ENCODE data around the gene PNPLA7.
"Not testable (repeated sequence)": the region's sequence is repeated elsewhere in the genome, so short reads cannot be mapped to it uniquely, and the experiment has no call there.

Gene PNPLA7

DNA sequence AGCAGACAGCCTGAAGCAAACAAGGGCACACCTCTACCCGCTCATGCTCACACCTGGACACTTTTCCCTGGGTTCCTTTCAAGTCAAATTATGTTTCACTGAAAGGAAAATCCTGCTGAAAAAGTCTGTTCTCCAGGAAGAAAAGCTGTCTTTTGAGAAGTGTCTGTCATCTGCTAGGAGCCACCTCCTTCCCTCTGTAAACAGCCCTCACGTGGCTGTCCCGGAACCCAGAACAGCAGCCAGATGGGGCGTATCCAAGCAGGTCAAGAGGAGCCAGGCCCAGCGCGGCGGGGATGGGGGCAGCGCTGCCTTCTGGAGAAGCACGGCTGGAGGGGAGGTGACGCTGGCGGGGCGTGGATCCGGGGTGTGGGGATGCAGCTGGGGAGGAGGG lies at the start of gene PNPLA7:
Gene PNPLA7 (minus strand): TSS at position 172 of the 391 bp plus-strand sequence. CDS start 205 bp downstream, outside the sequence.
- peak; percentile 75 to 89 (median 79) for DNase-seq

DNA sequence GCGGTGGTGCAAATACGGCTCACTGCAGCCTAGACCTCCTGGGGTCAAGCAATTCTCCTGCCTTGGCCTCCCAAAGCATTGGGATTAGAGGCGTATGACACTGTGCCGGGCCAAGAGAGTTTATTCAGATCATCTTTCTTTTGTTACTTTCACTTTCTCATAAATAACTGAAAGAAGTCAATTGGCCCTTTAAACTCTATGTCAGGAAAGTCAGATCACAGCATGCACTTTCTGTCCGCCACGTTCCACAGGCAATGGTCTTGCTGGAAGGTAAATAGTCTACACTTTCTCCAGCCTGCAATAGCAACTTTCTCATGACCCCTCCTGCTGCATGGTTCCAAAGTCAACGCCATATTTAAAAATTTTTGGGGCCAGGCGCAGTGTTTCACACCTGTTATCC lies 48.7 kb upstream of the PNPLA7 start:
- DNase-seq, result no peak

DNA sequence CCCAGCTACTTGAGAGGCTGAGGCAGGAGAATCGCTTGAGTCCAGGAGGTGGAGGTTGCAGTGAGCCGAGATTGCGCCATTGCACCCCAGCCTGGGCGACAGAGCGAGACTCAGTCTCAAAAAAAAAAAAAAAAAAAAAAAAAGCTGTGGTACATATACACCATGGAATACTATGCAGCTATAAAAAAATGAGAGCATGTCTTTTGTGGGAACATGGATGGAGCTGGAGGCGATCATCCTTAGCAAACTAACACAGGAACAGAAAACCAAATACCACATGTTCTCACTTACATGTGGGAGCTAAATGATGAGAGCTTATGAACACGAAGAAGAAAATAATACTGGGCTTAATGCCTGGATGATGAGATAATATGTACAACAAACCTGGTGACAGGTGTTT lies 46.4 kb upstream of the PNPLA7 start:
- DNase-seq, result not testable (repeated sequence)

GRCh38 chr9:137593176-137593575 lies 43.0 kb upstream of the PNPLA7 start:
- DNase-seq, result no peak

DNA sequence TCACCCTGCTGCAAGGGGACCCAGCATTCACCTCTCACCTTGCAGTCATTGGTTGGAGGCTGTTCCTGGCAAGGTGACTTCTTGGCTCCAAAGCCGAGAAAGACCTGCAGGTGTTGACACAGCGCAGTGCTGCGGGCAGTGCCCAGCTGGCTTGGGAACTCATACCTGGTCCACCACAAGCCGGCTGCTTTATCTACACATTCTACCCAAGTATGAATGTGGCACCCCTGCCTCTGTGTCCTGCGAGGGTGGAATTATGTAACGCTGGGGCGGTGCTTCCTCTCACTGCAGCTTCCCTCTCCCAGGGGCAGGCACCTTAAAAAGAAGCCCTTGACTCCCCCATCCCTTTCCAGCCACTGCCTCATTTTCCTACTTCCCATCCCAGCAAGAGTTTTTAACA lies 42.6 kb upstream of the PNPLA7 start:
- peak in 2 of 3 donors; percentile 48 to 55 for DNase-seq

DNA sequence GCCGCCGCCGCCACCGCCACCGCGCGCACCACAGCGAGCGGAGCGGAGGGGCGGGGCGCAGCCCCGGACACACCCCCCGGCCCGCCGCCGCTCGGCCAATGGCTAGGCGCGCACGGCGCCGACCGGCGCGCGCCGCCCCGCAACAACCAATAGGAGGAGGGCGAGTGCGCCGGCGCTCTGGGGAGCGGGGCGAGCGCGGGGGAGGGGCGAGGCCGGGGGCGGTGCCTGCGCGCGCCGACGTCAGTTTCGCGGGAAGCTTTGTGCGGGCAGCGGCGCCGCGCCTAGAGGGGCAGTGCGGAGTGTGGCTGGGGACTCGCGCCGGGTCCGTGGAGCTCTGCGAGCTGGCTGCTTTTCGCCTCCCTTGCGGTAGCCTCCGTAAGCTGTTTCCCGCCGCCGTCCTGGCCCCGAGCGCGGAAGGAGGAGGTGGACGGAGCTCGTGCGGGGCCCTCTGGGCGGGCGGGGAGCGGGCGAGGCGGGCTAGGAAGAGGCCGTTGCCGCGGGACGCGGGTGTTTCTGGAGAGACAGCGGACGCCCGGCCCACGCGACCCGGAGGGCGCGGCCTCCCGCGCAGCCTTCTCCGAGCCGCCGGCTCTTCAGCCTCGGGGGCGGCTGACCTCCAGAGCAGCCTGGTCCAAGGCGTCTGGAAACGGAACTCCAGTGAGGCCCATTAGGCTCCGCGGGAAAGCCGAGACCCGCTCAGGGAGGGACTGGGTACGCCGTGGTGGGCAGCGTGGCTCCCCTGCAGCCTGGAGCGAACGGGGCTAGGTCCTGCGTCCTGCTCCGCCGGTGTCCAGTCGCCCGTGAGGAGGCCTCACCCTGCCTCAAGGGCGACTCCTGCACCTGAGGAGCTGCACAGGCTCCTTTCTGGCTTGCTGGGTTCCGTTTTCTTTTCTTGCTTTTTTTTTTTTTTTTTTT lies 40.5 kb upstream of the PNPLA7 start, which contains the start of gene ZMYND19:
Gene ZMYND19 (minus strand): TSS at position 44 of the 915 bp plus-strand sequence. CDS start 249 bp downstream, outside the sequence.
- DNase-seq, result peak; percentile 95 to 99 (median 97)

GRCh38 chr9:137590123-137590468 lies 39.9 kb upstream of the PNPLA7 start:
- no peak for DNase-seq

DNA sequence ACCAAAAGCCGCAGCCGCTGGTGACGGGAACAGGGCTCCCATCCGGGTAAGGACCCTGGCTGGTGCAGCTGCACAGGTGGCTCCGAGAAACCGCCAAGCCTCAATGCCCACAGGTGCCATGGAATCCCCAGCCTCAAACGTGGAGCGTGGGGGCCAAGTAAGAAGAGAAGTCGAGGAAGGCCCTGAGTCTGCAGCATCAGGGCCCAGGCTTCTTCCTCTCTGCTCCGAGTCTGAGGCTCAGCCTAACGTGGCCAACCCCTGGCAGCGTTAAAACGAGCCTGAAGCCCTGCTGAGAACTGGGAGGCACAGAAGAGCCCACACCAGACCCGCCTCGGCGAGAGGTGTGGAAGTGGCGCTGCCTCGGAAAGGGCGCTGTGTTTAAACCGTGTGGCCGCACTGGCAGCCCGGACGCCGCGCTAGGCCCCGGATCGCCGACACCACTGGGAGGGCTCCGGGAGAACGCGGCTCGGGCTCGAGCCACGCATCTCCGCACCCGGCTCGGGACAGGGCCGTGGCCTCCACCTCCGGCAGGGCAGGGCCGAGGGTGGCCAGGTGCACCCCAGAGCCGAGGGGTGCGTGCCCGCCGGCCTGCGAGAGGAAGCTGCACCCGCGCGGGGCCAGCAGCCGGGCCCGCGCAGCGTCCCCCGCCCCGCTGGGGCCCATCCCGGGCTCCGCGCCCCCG lies 39.4 kb upstream of the PNPLA7 start:
- peak in 2 of 3 donors; percentile 28 to 40 for DNase-seq

DNA sequence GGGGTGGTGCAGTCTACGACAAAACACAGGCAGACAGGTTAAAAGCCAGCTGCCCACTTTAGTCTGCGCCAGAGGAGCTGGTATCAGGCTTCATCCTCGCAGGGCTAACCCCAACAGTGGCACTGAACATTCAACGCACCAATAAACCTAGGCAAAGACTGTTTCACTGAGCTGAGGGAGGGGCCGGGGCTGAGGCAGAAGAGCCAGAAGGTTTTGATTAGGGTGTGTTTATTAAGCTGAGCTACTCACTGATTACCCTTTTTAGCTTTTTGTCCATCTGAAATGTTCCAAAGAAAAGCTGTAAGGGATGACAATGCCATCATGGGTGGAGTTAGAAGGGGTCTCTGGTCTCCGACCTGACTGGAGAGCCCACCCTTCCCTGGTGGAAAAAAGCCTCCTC lies 38.7 kb upstream of the PNPLA7 start:
- DNase-seq, result no peak

DNA sequence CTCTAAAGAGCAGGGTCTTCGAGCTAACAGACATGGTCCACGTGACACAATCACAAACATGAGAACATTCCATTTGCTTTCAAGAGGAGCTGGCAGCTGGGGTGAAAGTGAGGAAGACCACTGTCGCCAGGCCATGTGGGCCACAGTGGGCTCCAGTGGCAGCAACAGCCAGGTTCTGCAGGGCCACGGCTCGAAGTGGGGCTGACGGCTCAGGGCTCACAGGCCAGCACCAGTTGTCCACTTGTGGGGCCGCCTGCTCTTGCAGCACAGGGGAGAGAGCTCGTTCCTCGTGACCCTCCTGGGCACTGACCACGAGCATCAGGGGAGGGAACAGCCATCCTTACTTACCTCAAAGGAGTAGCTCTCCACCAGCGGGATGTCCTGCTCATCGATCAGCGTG lies 38.1 kb upstream of the PNPLA7 start:
- DNase-seq, result no peak

GRCh38 chr9:137586854-137587253 lies 36.7 kb upstream of the PNPLA7 start:
- DNase-seq, result no peak

- no peak for DNase-seq
Measured at GRCh38 chr9:137583957-137584356, 33.8 kb upstream of the PNPLA7 start.

GRCh38 chr9:137583347-137583746 lies 33.1 kb upstream of the PNPLA7 start:
- DNase-seq, result no peak

- peak; percentile 43 to 58 (median 50) for DNase-seq
Measured at GRCh38 chr9:137582286-137582860, 32.2 kb upstream of the PNPLA7 start.

DNA sequence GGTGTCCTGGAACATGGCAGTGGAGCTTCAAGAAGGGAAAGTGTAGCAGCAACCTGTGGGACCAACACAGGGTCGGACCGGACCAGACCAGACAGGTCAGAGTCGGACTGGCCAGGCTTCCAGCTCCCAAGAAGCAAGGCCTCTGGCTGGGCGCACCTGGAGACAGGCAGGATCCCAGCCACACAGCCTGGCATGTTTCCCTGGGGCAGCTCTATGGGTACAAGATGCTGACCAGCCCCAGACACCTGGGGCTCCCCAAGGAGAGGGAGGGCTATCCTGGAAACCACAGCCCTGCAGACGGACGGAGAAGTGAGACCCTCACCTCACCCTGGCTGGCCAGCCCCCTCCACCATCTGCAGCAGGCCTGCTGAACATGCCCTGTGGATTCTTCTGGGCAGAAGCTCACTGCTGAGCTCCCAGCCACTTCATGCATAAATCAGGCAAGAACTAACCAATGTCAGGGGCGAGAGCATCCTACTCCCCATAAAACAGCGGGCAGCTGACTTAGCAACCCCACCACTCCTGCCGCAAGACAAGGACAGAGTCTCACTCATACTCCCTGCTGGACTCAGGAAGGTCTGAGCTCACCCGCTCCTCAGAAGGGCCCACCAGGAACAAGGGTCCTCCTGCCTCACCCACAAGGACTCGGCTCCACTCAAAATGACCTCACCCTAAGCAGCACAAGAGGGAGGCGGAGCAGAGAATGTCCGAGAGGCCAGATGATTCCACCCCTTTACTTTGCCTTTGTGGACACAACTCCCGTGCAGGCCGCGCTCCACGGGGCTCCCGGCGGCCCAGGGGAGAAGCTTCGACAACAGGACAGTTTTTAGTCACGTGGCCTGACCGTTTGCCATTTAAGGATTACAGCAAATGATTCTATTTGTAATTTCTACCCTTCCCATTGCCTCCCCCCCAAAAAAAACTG lies 31.4 kb upstream of the PNPLA7 start:
- DNase-seq, result no peak

GRCh38 chr9:137580954-137581322 lies 30.7 kb upstream of the PNPLA7 start:
- no peak for DNase-seq

GRCh38 chr9:137580209-137580953 lies 30.2 kb upstream of the PNPLA7 start:
- DNase-seq, result no peak

DNA sequence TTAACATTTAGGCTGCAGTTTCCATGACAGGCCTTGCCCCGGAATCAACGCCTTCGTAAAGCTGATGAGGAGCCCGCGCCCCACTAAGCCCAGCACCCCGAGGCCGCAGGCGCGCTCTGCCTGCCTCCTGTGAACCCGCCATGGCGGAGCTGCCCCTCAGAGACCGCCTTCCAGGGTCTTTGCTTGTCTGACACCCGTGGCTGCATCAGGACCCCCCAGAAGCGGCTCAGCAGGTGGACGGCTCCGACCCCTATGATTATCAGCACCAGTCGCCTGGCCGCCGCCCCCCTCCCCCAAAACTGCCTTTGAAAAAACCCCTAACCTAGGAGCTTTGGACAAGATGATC lies 29.0 kb upstream of the PNPLA7 start:
- DNase-seq, result no peak

DNA sequence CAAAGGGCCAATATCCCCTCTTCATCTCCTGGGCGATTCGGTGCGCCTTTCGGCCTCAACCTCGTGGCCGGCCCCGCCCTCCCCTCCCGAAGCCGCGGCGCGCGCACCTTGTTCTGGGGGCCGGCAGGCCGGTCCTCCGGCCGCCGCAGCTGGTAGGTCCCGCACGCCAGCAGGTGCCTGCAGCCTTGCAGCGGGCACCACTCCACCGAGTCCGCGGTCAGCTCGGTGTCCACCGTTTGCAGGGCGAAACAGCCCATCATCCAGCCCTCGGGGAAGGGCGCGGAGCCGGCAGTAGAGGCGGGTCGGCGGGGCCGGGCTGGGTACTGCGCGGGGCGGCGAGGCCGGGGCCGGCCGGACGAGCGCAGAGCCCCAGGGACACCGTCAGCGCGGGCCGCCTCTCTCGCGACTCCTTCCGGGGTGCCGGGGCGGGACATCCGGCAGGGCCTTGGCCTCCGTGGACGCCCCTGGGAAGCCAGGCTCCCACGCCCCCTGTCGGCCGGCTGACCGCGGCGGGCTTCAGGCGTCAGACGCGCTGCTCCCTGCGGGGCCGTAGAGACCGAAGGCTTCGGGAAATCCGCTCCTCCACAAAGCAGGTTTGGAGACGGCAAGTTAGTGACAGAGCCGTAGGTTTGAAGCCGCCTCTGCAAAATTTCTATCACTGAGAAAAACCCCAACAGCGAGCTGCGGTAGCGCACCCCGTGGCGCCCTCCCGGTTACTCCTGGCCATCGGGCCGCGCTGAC lies 28.5 kb upstream of the PNPLA7 start, which contains the start of gene DPH7:
Gene DPH7 (minus strand): TSS at position 408 of the 741 bp plus-strand sequence. CDS start 148 bp downstream, at position 260.
- DNase-seq, result peak; percentile 97 to 100 (median 99)

GRCh38 chr9:137575716-137576411 lies 25.7 kb upstream of the PNPLA7 start:
- no peak for DNase-seq
